Trophoblast cell (in vitro differentiated cells and primary cell): ENCODE measurements around the gene RABGAP1.
A peak's percentile ranks its signal among the peaks of the same experiment; 100 is the strongest.

Source experiments
- DNase-seq, 2 donors: peaks; one replicate each; pipeline ENCODE4 v3.0.0-alpha.2; 2016
- H2AFZ ChIP-seq: 2 replicates; pipeline ENCODE4 v1.6.1; 2013; ENCODE audit warnings: low read length, moderate library complexity, mild to moderate bottlenecking; ENCODE audit not compliant: insufficient read depth, poor library complexity
- H2AK5ac ChIP-seq: 2 replicates; pipeline ENCODE4 v1.6.1; 2013; ENCODE audit warnings: mild to moderate bottlenecking, low read length
- H2BK120ac ChIP-seq: 2 replicates; pipeline ENCODE4 v1.6.1; 2013; ENCODE audit warnings: low read length, mild to moderate bottlenecking, moderate library complexity; ENCODE audit not compliant: insufficient read depth, poor library complexity
- H2BK12ac ChIP-seq: 2 replicates; pipeline ENCODE4 v1.6.1; 2013; ENCODE audit warnings: mild to moderate bottlenecking, low read length, moderate library complexity
- H2BK5ac ChIP-seq: 2 replicates; pipeline ENCODE4 v1.6.1; 2013; ENCODE audit warnings: low read length, low read depth, moderate library complexity, mild to moderate bottlenecking; ENCODE audit not compliant: poor library complexity
- H3K14ac ChIP-seq: 2 replicates; pipeline ENCODE4 v1.6.1; 2013; ENCODE audit warnings: mild to moderate bottlenecking, low read length
- H3K18ac ChIP-seq: 2 replicates; pipeline ENCODE4 v1.6.1; 2013; ENCODE audit warnings: mild to moderate bottlenecking, low read length
- H3K23ac ChIP-seq: 2 replicates; pipeline ENCODE4 v1.6.1; 2013; ENCODE audit warnings: low read length
- H3K27ac ChIP-seq: 2 replicates; pipeline ENCODE4 v1.5.1; 2013; ENCODE audit warnings: low read depth, mild to moderate bottlenecking, inconsistent platforms, low read length, moderate library complexity
- H3K27me3 ChIP-seq: 2 replicates; pipeline ENCODE4 v1.6.1; 2013; ENCODE audit warnings: inconsistent platforms, mild to moderate bottlenecking, low read length, moderate library complexity; ENCODE audit not compliant: insufficient read depth
- H3K36me3 ChIP-seq, 2 experiments: 1 replicate in 1 of 2; 2 replicates in 1 of 2; pipeline ENCODE4 v1.6.1; 2013; ENCODE audit warnings: low read length in 2 of 2, mild to moderate bottlenecking in 2 of 2, moderate library complexity in 1 of 2; ENCODE audit not compliant: insufficient read depth in 2 of 2, control insufficient read depth in 1 of 2
- H3K4ac ChIP-seq: 2 replicates; pipeline ENCODE4 v1.6.1; 2013; ENCODE audit warnings: low read depth, mild to moderate bottlenecking, low read length, moderate library complexity
- H3K4me1 ChIP-seq, 2 experiments: 1 replicate in 1 of 2; 2 replicates in 1 of 2; pipeline ENCODE4 v1.6.1; 2013; ENCODE audit warnings: low read length in 2 of 2, mild to moderate bottlenecking in 2 of 2, moderate library complexity in 1 of 2; ENCODE audit not compliant: insufficient read depth in 2 of 2, control insufficient read depth in 1 of 2
- H3K4me2 ChIP-seq: 2 replicates; pipeline ENCODE4 v1.6.1; 2013; ENCODE audit warnings: inconsistent platforms, mild to moderate bottlenecking, low read length, moderate library complexity
- H3K4me3 ChIP-seq: 2 replicates; pipeline ENCODE4 v1.5.1; 2013; ENCODE audit warnings: mild to moderate bottlenecking, low read depth, low read length, inconsistent platforms
- H3K79me1 ChIP-seq: one replicate; pipeline ENCODE4 v1.6.1; 2013; ENCODE audit warnings: low read length
- H3K79me2 ChIP-seq: 2 replicates; pipeline ENCODE4 v1.6.1; 2013; ENCODE audit warnings: low read length, mild to moderate bottlenecking; ENCODE audit not compliant: control insufficient read depth, insufficient read depth, poor library complexity
- H3K9ac ChIP-seq: 2 replicates; pipeline ENCODE4 v1.6.1; 2013; ENCODE audit warnings: mild to moderate bottlenecking, low read length
- H3K9me3 ChIP-seq: 2 replicates; pipeline ENCODE4 v1.6.1; 2013; ENCODE audit warnings: low read depth, mild to moderate bottlenecking, control low read depth, inconsistent platforms, low read length; ENCODE audit not compliant: insufficient read depth
- H4K12ac ChIP-seq: 2 replicates; pipeline ENCODE4 v1.6.1; 2013; ENCODE audit warnings: low read depth, mild to moderate bottlenecking, low read length, moderate library complexity
- H4K8ac ChIP-seq: 2 replicates; pipeline ENCODE4 v1.6.1; 2013; ENCODE audit warnings: low read depth, mild to moderate bottlenecking, low read length, moderate library complexity
- H4K91ac ChIP-seq: one replicate; pipeline ENCODE4 v1.6.1; 2013; ENCODE audit warnings: low read depth, mild to moderate bottlenecking, low read length, moderate library complexity
- WGBS: extraction: QIAGEN DNeasy Blood & Tissue Kit; methylation state at CpG from one replicate; pipeline ENCODE4 v1.1.7; 2013; ENCODE audit warnings: missing lambda C conversion rate; ENCODE audit not compliant: insufficient read length, insufficient coverage; ENCODE audit errors: extremely low coverage; 5-methylcytosine and 5-hydroxymethylcytosine counted together

Gene RABGAP1

GRCh38 chr9:123074628-123075027 lies 133.8 kb downstream of the RABGAP1 start:
- H3K27me3 ChIP-seq, result no peaks in the 10 kb centered on the region
- H3K27ac ChIP-seq, result no peak overlapping the region
- H4K91ac ChIP-seq, result no peak overlapping the region
- H3K79me1 ChIP-seq, result no peaks in the 10 kb centered on the region
- no peak overlapping the region for H3K4me3 ChIP-seq
- no peak overlapping the region for H3K9ac ChIP-seq
- no peak overlapping the region for H2BK5ac ChIP-seq
- no peak overlapping the region for H3K23ac ChIP-seq
- no peak overlapping the region for H3K14ac ChIP-seq
- no peak overlapping the region for H3K4ac ChIP-seq
- no peak overlapping the region for H2BK12ac ChIP-seq
- H4K8ac ChIP-seq, result no peak overlapping the region
- peaks cover 5 to 19% of the 10 kb centered on the region in 2 experiments for H3K36me3 ChIP-seq
- no peak overlapping the region for H4K12ac ChIP-seq
- H3K9me3 ChIP-seq, result no peaks in the 10 kb centered on the region
- H3K4me2 ChIP-seq, result no peak overlapping the region
- no CpG with 5 or more reads among the region's 3 CpGs for WGBS
- no peaks in the 10 kb centered on the region for H3K79me2 ChIP-seq
- no peak overlapping the region for H2AK5ac ChIP-seq
- H2AFZ ChIP-seq, result no peak overlapping the region
- H3K4me1 ChIP-seq, result peaks cover 0 to 2% of the 10 kb centered on the region in 2 experiments
- DNase-seq, result no peak
- H3K18ac ChIP-seq, result no peak overlapping the region
- H2BK120ac ChIP-seq, result no peak overlapping the region

DNA sequence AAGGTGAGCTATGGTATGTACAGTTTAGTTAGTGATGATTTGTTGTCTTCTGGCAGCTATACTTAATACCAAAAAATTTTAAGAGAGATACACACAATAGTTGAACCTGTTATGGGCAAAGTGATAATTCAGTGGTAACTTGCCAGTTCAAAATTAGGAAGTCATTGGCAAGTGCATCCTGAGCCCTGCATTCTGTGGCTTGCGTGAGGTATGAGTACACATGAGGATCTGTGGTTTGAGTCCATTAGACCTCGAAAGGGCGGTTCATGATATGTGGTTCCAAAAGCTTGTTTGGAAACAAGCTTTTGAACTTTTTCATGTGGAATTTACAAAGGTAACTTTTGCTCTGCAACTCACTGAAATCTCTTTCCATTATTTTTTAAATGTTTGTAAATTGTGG lies 139.6 kb downstream of the RABGAP1 start:
- no peaks in the 10 kb centered on the region for H3K79me1 ChIP-seq
- no peak overlapping the region for H2BK5ac ChIP-seq
- H4K8ac ChIP-seq, result no peak overlapping the region
- H3K27ac ChIP-seq, result no peak overlapping the region
- no peaks in the 10 kb centered on the region for H3K4me1 ChIP-seq
- H3K14ac ChIP-seq, result no peak overlapping the region
- H3K36me3 ChIP-seq, result peaks cover 15 to 27% of the 10 kb centered on the region in 2 experiments
- no peak overlapping the region for H4K12ac ChIP-seq
- no peak overlapping the region for H3K4me3 ChIP-seq
- no CpG with 5 or more reads among the region's 3 CpGs for WGBS
- H2AK5ac ChIP-seq, result no peak overlapping the region
- H3K18ac ChIP-seq, result no peak overlapping the region
- H3K4ac ChIP-seq, result no peak overlapping the region
- no peak overlapping the region for H2BK12ac ChIP-seq
- no peak overlapping the region for H2BK120ac ChIP-seq
- no peak overlapping the region for H4K91ac ChIP-seq
- no peak overlapping the region for H2AFZ ChIP-seq
- H3K27me3 ChIP-seq, result no peaks in the 10 kb centered on the region
- no peak overlapping the region for H3K23ac ChIP-seq
- DNase-seq, result no peak
- no peaks in the 10 kb centered on the region for H3K9me3 ChIP-seq
- no peak overlapping the region for H3K9ac ChIP-seq
- H3K79me2 ChIP-seq, result no peaks in the 10 kb centered on the region
- no peak overlapping the region for H3K4me2 ChIP-seq

DNA sequence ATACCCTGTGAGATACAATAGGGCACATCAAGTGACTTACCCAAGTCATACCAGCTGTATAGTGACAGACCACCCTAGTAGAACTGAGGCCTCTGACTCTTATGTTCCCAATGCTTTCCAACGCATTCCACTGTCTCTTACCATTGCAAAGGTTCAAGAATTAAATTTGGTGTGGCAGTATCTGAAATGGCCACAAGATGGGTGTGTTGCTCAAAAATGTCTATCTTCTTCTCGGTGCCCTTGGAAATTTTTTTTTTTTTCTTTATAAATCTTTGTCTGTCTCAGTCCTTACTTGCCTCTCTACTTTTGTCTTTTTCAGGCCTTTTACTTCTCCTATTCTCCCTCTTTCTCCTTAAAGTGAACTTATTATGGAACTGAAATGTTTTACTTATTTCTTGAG lies 141.0 kb downstream of the RABGAP1 start:
- no peaks in the 10 kb centered on the region for H3K79me1 ChIP-seq
- no peaks in the 10 kb centered on the region for H3K9me3 ChIP-seq
- H3K4me2 ChIP-seq, result no peak overlapping the region
- no peak overlapping the region for H2BK120ac ChIP-seq
- no peak overlapping the region for H3K18ac ChIP-seq
- H3K14ac ChIP-seq, result no peak overlapping the region
- no peak overlapping the region for H3K9ac ChIP-seq
- H3K79me2 ChIP-seq, result no peaks in the 10 kb centered on the region
- H4K8ac ChIP-seq, result no peak overlapping the region
- no peak overlapping the region for H4K91ac ChIP-seq
- H3K4ac ChIP-seq, result no peak overlapping the region
- no CpG with 5 or more reads among the region's 2 CpGs for WGBS
- H3K4me3 ChIP-seq, result no peak overlapping the region
- DNase-seq, result peak; percentile 21 to 62
- no peak overlapping the region for H2AFZ ChIP-seq
- no peak overlapping the region for H2BK5ac ChIP-seq
- no peaks in the 10 kb centered on the region for H3K27me3 ChIP-seq
- H3K23ac ChIP-seq, result no peak overlapping the region
- no peak overlapping the region for H4K12ac ChIP-seq
- H3K4me1 ChIP-seq, result no peaks in the 10 kb centered on the region
- H2BK12ac ChIP-seq, result no peak overlapping the region
- peaks cover 15 to 26% of the 10 kb centered on the region in 2 experiments for H3K36me3 ChIP-seq
- no peak overlapping the region for H3K27ac ChIP-seq
- no peak overlapping the region for H2AK5ac ChIP-seq

DNA sequence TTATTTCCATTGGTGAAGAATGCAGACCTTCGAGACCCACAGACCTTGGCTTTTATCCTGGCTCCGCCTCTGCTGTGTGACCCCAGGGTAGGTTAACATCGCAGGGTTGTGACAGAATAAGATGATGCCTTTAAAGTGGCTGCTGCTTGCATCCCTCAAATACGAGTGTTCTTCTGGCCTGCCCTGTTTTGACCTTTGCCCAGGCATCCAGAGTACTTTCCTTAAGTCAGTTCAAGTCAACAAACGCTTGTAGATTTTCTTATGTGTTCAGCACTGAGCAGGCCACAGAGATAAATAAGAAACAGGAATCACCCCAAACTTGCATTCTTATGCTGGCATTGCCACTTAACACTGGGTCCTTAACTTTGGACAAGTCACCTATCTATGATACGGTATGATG lies 142.9 kb downstream of the RABGAP1 start:
- no peak overlapping the region for H2BK5ac ChIP-seq
- no peak overlapping the region for H3K9ac ChIP-seq
- H4K12ac ChIP-seq, result no peak overlapping the region
- H2BK12ac ChIP-seq, result no peak overlapping the region
- H4K91ac ChIP-seq, result no peak overlapping the region
- no peaks in the 10 kb centered on the region for H3K27me3 ChIP-seq
- no peaks in the 10 kb centered on the region for H3K79me1 ChIP-seq
- no peak for DNase-seq
- H3K9me3 ChIP-seq, result no peaks in the 10 kb centered on the region
- no peak overlapping the region for H3K18ac ChIP-seq
- no peak overlapping the region for H2AK5ac ChIP-seq
- H4K8ac ChIP-seq, result no peak overlapping the region
- H3K4ac ChIP-seq, result no peak overlapping the region
- no CpG with 5 or more reads among the region's 6 CpGs for WGBS
- no peak overlapping the region for H3K14ac ChIP-seq
- H2AFZ ChIP-seq, result no peak overlapping the region
- H3K79me2 ChIP-seq, result no peaks in the 10 kb centered on the region
- H3K4me3 ChIP-seq, result no peak overlapping the region
- H3K4me2 ChIP-seq, result no peak overlapping the region
- H3K27ac ChIP-seq, result no peak overlapping the region
- H3K23ac ChIP-seq, result no peak overlapping the region
- H3K4me1 ChIP-seq, result no peaks in the 10 kb centered on the region
- H3K36me3 ChIP-seq, result peaks cover 16 to 23% of the 10 kb centered on the region in 2 experiments
- H2BK120ac ChIP-seq, result no peak overlapping the region
